GM12864 (cell line): ENCODE data around the gene NCKAP1.

ENCODE experiments used
- DNase-seq: peaks from one replicate; pipeline ENCODE4 v3.0.0-alpha.2; 2011; ENCODE audit warnings: low read depth
- H3K4me3 ChIP-seq: 2 replicates; pipeline ENCODE4 v1.5.1; 2011; ENCODE audit warnings: mild to moderate bottlenecking, low read depth, low read length, control low read depth
- CTCF ChIP-seq: IDR thresholded peaks from 2 replicates; pipeline ENCODE4 v1.5.1; 2011; ENCODE audit warnings: low read depth, mild to moderate bottlenecking, moderate library complexity, low read length, control low read depth, inconsistent platforms; ENCODE audit errors: missing control alignments

NCKAP1 gene

GRCh38 chr2:183038341-183039300 is at the start of gene NCKAP1:
TSS of gene NCKAP1 (minus strand) at chr2:183038457. CDS start at chr2:183038099, 358 bp downstream.
- H3K4me3 ChIP-seq, result peak within 1 kb of the TSS; percentile 69
- peak; percentile 73 for TF ChIP-seq CTCF
- DNase-seq, result no peak

GRCh38 chr2:183081911-183082310 is 43.7 kb upstream of the NCKAP1 start:
- no peak for DNase-seq
- TF ChIP-seq CTCF, result no peak
- no peak overlapping the region for H3K4me3 ChIP-seq

GRCh38 chr2:183079139-183079775 is 41.0 kb upstream of the NCKAP1 start:
- TF ChIP-seq CTCF, result no peak
- no peak for DNase-seq
- peak overlapping the region; percentile 74 for H3K4me3 ChIP-seq

- no peak for TF ChIP-seq CTCF
- peak; percentile 78 for DNase-seq
- H3K4me3 ChIP-seq, result peak within 1 kb of the TSS; percentile 74
These were observed 40.3 kb upstream of the NCKAP1 start, which contains the start of gene DUSP19 for GRCh38 chr2:183078464-183079138. TSS of gene DUSP19 (plus strand) at chr2:183078747. CDS start at chr2:183078934, 187 bp downstream.

- TF ChIP-seq CTCF, result no peak
- no peak for DNase-seq
- peak overlapping the region; percentile 74 for H3K4me3 ChIP-seq
These were observed 39.9 kb upstream of the NCKAP1 start for GRCh38 chr2:183078163-183078463.

- TF ChIP-seq CTCF, result no peak
- DNase-seq, result no peak
- H3K4me3 ChIP-seq, result no peak overlapping the region
These were observed 33.9 kb upstream of the NCKAP1 start for GRCh38 chr2:183072177-183072576.
